Measurements from ENCODE around the gene ABCC8. TPM values are rescaled to one million over a fixed set of nuclear protein-coding genes. Genes with fewer than 3 reads are reported as not detected.

The ABCC8 gene
- total and polyA plus RNA-seq, 2 of the 8 experiments (the other 6 are each of a cell fraction or from before 2014, with no cell fraction given), result 3.7 to 4.9 TPM

- H3K4me2 ChIP-seq (ENCODE audit: insufficient read depth in 1 of 2, low read depth in 2 of 2, low read length in 2 of 2), result no peak overlapping the region
- H4K91ac ChIP-seq (replicated peaks; ENCODE audit: insufficient read length, low read length), result no peak overlapping the region
- no peak overlapping the region for H2BK15ac ChIP-seq (ENCODE audit: low read length)
- H2BK5ac ChIP-seq (ENCODE audit: low read depth, low read length), result no peak overlapping the region
- H3K4me3 ChIP-seq (ENCODE audit: extremely low read depth in 1 of 4, insufficient read depth in 2 of 4, low read depth in 3 of 4, low read length in 4 of 4), result no peak overlapping the region
- no peak overlapping the region for H3K14ac ChIP-seq (ENCODE audit: insufficient read length)
- H3K23ac ChIP-seq (ENCODE audit: insufficient read length), result no peak overlapping the region
- no peak overlapping the region for H2BK120ac ChIP-seq (replicated peaks; ENCODE audit: low read depth, low read length)
- H3K4me1 ChIP-seq (replicated peaks in 1 of 4; ENCODE audit: control insufficient read depth in 3 of 4, insufficient read depth in 4 of 4, low read length in 3 of 4), result no peaks in the 10 kb centered on the region; a peak in 1 of 7 replicates
- no peak overlapping the region for H3K9ac ChIP-seq (replicated peaks in 1 of 4; ENCODE audit: extremely low read depth in 1 of 4, low read depth in 3 of 4, low read length in 3 of 4)
- TF ChIP-seq YY1 (IDR thresholded peaks at IDR 0.05; ENCODE audit: low read depth, low read length), result no peak
- no peak for TF ChIP-seq ZNF274 (IDR thresholded peaks at IDR 0.05; ENCODE audit: borderline replicate concordance, extremely low read depth, low read length)
- no peak for TF ChIP-seq SP4 (IDR thresholded peaks at IDR 0.05; ENCODE audit: low read length)
- no peak for TF ChIP-seq KDM1A (IDR thresholded peaks at IDR 0.05; ENCODE audit: borderline replicate concordance, low read length)
- TF ChIP-seq MAFK (IDR thresholded peaks at IDR 0.05; ENCODE audit: low read depth, low read length), result no peak
- TF ChIP-seq CTCF (IDR thresholded peaks at IDR 0.05; ENCODE audit: control extremely low read depth in 1 of 3, insufficient read depth in 1 of 3, low read depth in 1 of 3, low read length in 3 of 3), result no peak
- TF ChIP-seq SRF (IDR thresholded peaks at IDR 0.05; ENCODE audit: low read depth, low read length), result no peak
- TF ChIP-seq SP2 (IDR thresholded peaks at IDR 0.05; ENCODE audit: low read length), result no peak
- TF ChIP-seq EGR1 (IDR thresholded peaks at IDR 0.05; ENCODE audit: borderline replicate concordance, low read depth, low read length), result no peak
- TF ChIP-seq EZH2 (IDR thresholded peaks at IDR 0.05; ENCODE audit: low read depth, low read length, severe bottlenecking), result no peak
- no peak overlapping the region for H4K5ac ChIP-seq (ENCODE audit: insufficient read length, low read depth, low read length)
- ChIA-PET POLR2A (ENCODE audit: partially characterized antibody) (interaction anchor here (0.6 kb wide), 1 partner anchor 9 kb away, joined by 4 read pairs; no protein-coding TSS in a partner anchor), CTCF (ENCODE audit: partially characterized antibody) (interaction anchor here (0.6 to 44.8 kb wide), 21 partner anchors 9 to 397 kb away, joined by 3 to 1414 read pairs (median 8); partner anchors contain the start of genes KCNJ11 and OTOG)
- H3K79me1 ChIP-seq (ENCODE audit: low read depth, low read length), result no peaks in the 10 kb centered on the region
- H3K18ac ChIP-seq (ENCODE audit: extremely low read depth, low read length), result no peak overlapping the region
- no peaks in the 10 kb centered on the region for H3K36me3 ChIP-seq (ENCODE audit: control insufficient read depth in 2 of 4, insufficient read depth in 4 of 4, low read length in 3 of 4)
- H3K27me3 ChIP-seq (replicated peaks in 1 of 4; ENCODE audit: control insufficient read depth in 3 of 4, extremely low read depth in 1 of 4, insufficient read depth in 3 of 4, low read length in 3 of 4), result peaks cover 0 to 2% (median 0%) of the 10 kb centered on the region in 4 experiments; a peak in 1 of 7 replicates
- no peaks in the 10 kb centered on the region for H3K23me2 ChIP-seq (ENCODE audit: low read depth, low read length)
- no peak overlapping the region for H2AK5ac ChIP-seq (ENCODE audit: low read depth, low read length)
- 84% methylated on average over 4 of the region's 4 CpGs; no CpG with 5 or more reads in 1 of the 2 experiments for WGBS, 2 experiments (ENCODE audit: extremely low coverage in 1 of 2, insufficient coverage in 1 of 2, insufficient read length in 1 of 2, insufficient replicate concordance in 2 of 2, low coverage in 1 of 2, low lambda C conversion rate in 2 of 2, missing lambda C conversion rate in 1 of 2)
- FAIRE-seq, result no peak
- no peaks in the 10 kb centered on the region for H3K79me2 ChIP-seq (ENCODE audit: control insufficient read depth in 1 of 2, insufficient read depth in 2 of 2, low read length in 2 of 2)
- no peak overlapping the region for H4K8ac ChIP-seq (ENCODE audit: extremely low read depth, insufficient read depth, low read length)
- no peak overlapping the region for H3K27ac ChIP-seq (ENCODE audit: low read depth, low read length)
- no peak overlapping the region for H2BK12ac ChIP-seq (ENCODE audit: low read depth, low read length)
- H3K9me3 ChIP-seq (ENCODE audit: insufficient read depth in 2 of 2, low read depth in 1 of 2, low read length in 1 of 2), result no peaks in the 10 kb centered on the region
- no peak overlapping the region for H2AFZ ChIP-seq (ENCODE audit: low read length)
- DNase-seq (ENCODE audit: low read depth in 1 of 2, low spot score in 2 of 2), result no peak
- H3K56ac ChIP-seq (replicated peaks; ENCODE audit: insufficient read length, low read depth, low read length), result no peak overlapping the region
- no peak overlapping the region for H3K4ac ChIP-seq (replicated peaks; ENCODE audit: insufficient read length, low read depth, low read length)
- no peak overlapping the region for H2BK20ac ChIP-seq (ENCODE audit: low read length)
- no peaks in the 10 kb centered on the region for H4K20me1 ChIP-seq (replicated peaks in 1 of 2; ENCODE audit: control insufficient read depth in 1 of 2, insufficient read depth in 2 of 2, low read length in 2 of 2)
Observed at GRCh38 chr11:17505146-17505545, 28.5 kb upstream of the ABCC8 start.
